Activated naive CD8-positive, alpha-beta T cell treated with anti-CD3 and anti-CD28 coated beads, Interleukin-2, amount 50 U/mL, for 24 hours (primary cell): ENCODE data around the gene CCDC138.

Experiments used
- ATAC-seq: fragments of 150-1000 bp; cut with Tn5 transposase; one replicate; pipeline ENCODE4 v1.10.0; 2021
- DNase-seq: peaks from one replicate; pipeline ENCODE4 v3.0.0; 2021
- H3K27ac Mint-ChIP-seq: one replicate; pipeline ENCODE4 v1.8.0; 2021; ENCODE audit warnings: mild to moderate bottlenecking, mixed read lengths
- H3K27me3 Mint-ChIP-seq: one replicate; pipeline ENCODE4 v1.8.0; 2021; ENCODE audit warnings: mixed read lengths
- H3K36me3 Mint-ChIP-seq: one replicate; pipeline ENCODE4 v1.8.0; 2021; ENCODE audit warnings: low read depth, mixed read lengths
- H3K4me1 Mint-ChIP-seq: one replicate; pipeline ENCODE4 v1.8.0; 2021; ENCODE audit warnings: mixed read lengths
- H3K4me3 Mint-ChIP-seq: one replicate; pipeline ENCODE4 v1.8.0; 2021; ENCODE audit warnings: mild to moderate bottlenecking, moderate library complexity, mixed read lengths
- H3K9me3 Mint-ChIP-seq: one replicate; pipeline ENCODE4 v1.8.0; 2021; ENCODE audit warnings: mixed read lengths

The CCDC138 gene

DNA sequence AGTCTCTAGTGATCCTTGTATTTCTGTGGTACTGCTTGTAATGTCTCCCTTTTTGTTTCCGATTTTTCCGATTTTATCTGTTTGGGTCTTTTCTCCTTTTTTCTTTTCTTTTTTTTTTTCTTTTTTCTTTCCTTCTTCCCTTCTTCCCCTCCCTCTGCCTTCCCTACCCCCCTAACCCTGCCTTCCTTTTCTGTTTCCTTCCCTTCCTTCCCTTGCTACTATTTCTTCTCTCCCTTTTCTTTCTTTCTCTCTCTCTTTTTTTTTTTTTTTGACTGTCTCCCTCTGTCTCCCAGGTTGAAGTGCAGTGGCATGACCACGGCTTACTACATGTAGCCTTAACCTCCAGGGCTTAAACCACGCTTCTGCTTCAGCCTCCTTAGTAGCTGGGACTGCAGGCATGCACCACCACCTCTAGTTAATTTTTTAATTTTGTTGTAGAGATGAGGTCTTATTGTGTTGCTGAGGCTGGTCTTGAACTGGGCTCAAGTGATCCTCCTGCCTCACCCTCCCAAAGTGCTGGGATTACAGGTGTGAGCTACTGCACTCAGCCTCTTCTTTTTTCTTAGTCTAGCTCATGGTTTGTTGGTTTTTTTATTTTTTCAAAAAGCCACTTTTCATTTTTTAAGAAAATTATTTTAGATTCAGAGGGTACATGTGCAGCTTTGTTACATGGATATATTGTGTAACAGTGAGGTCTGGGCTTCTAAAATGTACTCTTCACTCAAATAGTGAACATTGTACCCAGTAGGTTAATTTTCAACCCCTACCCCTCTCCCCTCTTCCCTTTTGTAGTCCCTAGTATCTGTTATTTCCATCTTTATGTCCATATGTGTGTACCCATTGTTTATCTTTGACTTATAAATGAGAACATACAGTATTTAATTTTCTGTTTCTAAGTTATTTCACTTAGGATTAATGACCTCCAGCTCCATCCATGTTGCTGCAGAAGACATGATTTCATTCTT lies 24.7 kb downstream of the CCDC138 start:
- H3K9me3 Mint-ChIP-seq: peaks cover 23% of the 10 kb centered on the region
- peaks cover 63% of the 10 kb centered on the region for H3K36me3 Mint-ChIP-seq
- H3K4me3 Mint-ChIP-seq: no peak overlapping the region
- DNase-seq (no peak), ATAC-seq (no peak)
- H3K27me3 Mint-ChIP-seq: no peaks in the 10 kb centered on the region
- no peak overlapping the region for H3K27ac Mint-ChIP-seq
- H3K4me1 Mint-ChIP-seq: no peaks in the 10 kb centered on the region

DNA sequence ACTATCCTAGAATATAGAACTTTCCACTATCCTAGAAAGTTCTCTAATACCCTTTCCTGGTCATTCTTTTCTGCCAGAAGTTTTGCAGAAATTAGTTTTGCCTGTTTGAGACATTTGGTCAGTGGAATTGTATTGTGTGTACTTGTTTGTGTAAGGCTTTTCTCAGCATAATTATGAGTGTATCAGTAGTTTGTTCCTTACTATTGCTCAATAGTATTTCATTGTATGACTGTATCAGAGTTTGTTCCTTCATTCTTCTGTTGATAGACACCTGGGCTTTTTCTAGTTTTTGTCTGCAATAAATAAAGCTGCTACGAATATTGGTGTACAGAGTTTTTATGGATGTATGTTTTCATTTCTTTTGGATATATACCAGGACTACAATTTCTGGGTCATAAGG lies 27.2 kb downstream of the CCDC138 start:
- no peak overlapping the region for H3K4me3 Mint-ChIP-seq
- H3K36me3 Mint-ChIP-seq: peaks cover 64% of the 10 kb centered on the region
- ATAC-seq: no peak
- H3K9me3 Mint-ChIP-seq: peaks cover 19% of the 10 kb centered on the region
- no peak for DNase-seq
- no peaks in the 10 kb centered on the region for H3K27me3 Mint-ChIP-seq
- H3K4me1 Mint-ChIP-seq: no peaks in the 10 kb centered on the region
- no peak overlapping the region for H3K27ac Mint-ChIP-seq

DNA sequence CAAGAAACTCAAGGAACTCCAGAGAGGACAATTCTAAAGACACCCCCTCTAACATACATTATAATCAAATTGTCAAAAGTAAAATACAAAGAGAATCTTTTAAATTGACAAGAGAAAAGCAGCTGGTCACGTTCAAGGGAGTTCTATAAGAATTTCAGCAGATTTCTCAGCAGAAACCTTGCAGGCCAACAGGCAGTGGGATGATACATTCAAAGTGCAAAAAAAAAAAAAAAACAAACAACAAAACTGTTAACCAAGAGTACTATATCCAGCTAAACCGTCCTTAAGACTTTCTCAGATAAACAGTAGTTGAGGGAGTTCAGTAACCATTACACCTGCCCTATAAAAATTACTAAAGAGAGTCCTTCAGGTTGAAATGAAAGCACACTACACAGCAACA lies 33.9 kb downstream of the CCDC138 start:
- DNase-seq (no peak), ATAC-seq (no peak)
- Mint-ChIP-seq H3K4me1 (no peaks in the 10 kb centered on the region), H3K27ac (no peak overlapping the region), H3K27me3 (no peaks in the 10 kb centered on the region), H3K36me3 (peaks cover 55% of the 10 kb centered on the region), H3K4me3 (no peak overlapping the region), H3K9me3 (peaks cover 13% of the 10 kb centered on the region)

DNA sequence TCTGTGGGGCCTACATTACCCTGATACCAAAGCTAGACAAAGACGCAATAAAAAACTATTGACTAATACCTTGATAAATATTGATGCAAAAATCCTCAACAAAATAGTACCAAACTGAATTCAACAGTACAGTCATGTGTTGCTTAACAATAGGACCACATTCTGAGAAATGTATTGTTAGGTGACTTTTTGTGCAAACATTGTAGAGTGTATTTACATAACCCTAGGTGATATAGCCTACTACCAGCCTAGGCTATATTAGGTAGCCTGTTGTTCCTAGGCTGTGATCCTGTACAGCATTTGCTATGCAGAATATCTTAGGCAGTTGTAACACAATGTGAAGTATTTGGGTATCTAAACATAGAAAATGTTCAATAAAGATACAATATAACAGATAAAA lies 36.7 kb downstream of the CCDC138 start:
- DNase-seq (no peak), ATAC-seq (no peak)
- Mint-ChIP-seq H3K9me3 (peaks cover 13% of the 10 kb centered on the region), H3K27ac (no peak overlapping the region), H3K4me3 (no peak overlapping the region), H3K4me1 (no peaks in the 10 kb centered on the region), H3K27me3 (no peaks in the 10 kb centered on the region), H3K36me3 (peaks cover 40% of the 10 kb centered on the region)

DNA sequence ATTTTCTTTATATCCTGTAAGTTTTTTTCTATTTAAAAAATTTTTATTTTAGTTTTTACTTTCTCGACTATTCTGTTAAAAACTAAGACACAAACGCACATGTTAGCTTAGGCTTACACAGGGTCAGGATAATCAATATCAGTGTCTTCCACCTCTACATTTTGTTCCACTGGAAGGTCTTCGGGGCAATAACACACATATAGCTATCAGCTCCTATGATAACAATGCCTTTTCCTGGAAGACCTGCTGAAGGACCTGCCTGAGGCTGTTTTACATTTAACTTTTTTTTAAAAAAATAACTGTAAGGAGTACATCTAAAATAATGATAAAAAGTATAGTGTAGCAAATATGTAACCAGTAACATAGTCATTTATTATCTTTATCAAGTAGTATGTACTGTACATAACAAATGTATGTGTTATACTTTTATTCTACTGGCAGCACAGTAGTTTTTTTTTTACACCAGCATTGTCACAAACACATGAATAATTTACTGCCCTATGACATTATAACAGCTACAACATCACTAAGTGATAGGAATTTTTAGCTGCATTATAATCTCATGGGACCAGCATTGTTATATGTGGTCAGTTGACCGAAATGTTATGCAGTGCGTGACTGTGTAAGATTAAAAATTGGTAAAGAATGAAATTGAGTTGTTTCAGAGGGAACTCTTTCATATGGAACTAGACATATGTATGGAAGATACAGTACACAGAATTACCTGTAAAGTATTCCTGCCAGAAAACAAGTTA lies 37.9 kb downstream of the CCDC138 start:
- H3K36me3 Mint-ChIP-seq: peaks cover 33% of the 10 kb centered on the region
- H3K9me3 Mint-ChIP-seq: peaks cover 8% of the 10 kb centered on the region
- ATAC-seq: no peak
- no peaks in the 10 kb centered on the region for H3K4me1 Mint-ChIP-seq
- H3K27ac Mint-ChIP-seq: no peak overlapping the region
- DNase-seq: no peak
- no peaks in the 10 kb centered on the region for H3K27me3 Mint-ChIP-seq
- no peak overlapping the region for H3K4me3 Mint-ChIP-seq

DNA sequence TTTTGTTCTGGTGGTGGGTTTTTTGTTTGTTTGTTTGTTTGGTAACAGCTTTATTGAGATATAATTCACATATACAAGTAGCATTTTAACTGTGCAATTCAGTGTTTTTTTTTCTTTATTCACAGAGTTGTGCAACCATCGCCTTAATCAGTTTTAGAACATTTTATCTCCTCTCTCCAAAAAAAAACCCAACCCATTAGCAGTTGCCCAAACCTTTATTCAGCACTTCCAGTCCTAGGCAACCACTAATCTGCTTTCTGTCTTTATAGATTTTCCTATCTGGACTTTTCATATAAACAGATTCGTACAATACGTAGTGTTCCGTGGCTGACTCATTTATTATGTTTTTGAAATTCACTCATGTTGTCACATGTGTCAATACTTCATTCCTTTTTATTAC lies 38.7 kb downstream of the CCDC138 start:
- no peaks in the 10 kb centered on the region for H3K4me1 Mint-ChIP-seq
- DNase-seq (no peak), ATAC-seq (no peak)
- H3K9me3 Mint-ChIP-seq: peaks cover under 1% of the 10 kb centered on the region
- H3K36me3 Mint-ChIP-seq: peaks cover 27% of the 10 kb centered on the region
- H3K27ac Mint-ChIP-seq: no peak overlapping the region
- H3K27me3 Mint-ChIP-seq: no peaks in the 10 kb centered on the region
- no peak overlapping the region for H3K4me3 Mint-ChIP-seq

DNA sequence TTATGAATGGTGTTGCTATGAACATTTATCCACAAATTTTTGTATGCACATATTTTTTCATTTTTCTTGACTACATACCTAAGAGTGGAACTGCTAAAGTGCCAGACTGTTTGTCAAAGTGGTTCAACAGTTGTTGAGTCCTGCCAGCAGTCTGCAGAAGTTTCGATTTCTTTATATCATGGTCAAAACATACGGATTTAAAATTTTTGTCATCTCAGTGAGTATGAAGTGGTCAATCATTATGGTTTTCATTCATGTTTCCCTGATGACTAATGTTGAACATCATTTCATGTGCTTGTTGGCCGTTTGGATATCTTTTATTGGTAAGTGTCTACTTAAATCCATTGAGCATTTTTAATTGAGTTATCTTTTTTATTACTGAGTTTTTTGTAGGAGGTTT lies 39.2 kb downstream of the CCDC138 start:
- no peaks in the 10 kb centered on the region for H3K27me3 Mint-ChIP-seq
- no peak overlapping the region for H3K4me3 Mint-ChIP-seq
- DNase-seq (no peak), ATAC-seq (no peak)
- H3K36me3 Mint-ChIP-seq: peaks cover 24% of the 10 kb centered on the region
- H3K9me3 Mint-ChIP-seq: no peaks in the 10 kb centered on the region
- H3K27ac Mint-ChIP-seq: no peak overlapping the region
- H3K4me1 Mint-ChIP-seq: no peaks in the 10 kb centered on the region

DNA sequence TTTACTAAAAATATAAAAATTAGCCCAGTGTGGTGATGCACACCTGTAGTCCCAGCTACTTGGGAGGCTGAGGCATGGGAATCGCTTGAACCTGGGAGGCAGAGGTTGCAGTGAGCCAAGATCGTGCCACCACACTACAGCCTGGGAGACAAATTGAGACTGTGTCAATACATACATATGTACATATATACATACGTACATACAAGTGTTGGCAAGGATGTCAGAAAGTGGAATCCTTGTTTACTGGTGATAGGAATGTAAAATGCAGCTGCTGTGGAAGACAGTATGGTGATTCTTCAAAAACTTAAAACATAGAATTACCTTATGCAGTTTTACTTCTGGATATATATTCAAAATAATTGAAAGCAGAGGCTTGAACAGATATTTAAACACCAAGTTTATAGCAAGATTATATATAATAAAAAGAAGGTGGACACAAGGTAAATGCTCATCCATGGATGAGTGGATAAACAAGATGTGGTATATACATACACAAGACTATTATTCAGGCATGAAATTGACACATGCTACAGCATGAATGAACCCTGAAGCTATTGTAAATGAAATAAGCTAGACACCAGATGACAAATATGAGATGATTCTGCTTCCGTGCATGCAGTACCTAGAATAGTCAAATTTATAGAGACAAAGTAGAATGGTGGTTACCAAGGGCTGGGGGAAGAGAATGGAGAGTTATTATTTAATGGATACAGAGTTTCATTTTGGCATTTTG lies 43.2 kb downstream of the CCDC138 start:
- no peaks in the 10 kb centered on the region for H3K27me3 Mint-ChIP-seq
- no peaks in the 10 kb centered on the region for H3K9me3 Mint-ChIP-seq
- ATAC-seq: no peak
- no peak overlapping the region for H3K27ac Mint-ChIP-seq
- H3K4me3 Mint-ChIP-seq: no peak overlapping the region
- peaks cover 3% of the 10 kb centered on the region for H3K4me1 Mint-ChIP-seq
- peaks cover 13% of the 10 kb centered on the region for H3K36me3 Mint-ChIP-seq
- DNase-seq: no peak

DNA sequence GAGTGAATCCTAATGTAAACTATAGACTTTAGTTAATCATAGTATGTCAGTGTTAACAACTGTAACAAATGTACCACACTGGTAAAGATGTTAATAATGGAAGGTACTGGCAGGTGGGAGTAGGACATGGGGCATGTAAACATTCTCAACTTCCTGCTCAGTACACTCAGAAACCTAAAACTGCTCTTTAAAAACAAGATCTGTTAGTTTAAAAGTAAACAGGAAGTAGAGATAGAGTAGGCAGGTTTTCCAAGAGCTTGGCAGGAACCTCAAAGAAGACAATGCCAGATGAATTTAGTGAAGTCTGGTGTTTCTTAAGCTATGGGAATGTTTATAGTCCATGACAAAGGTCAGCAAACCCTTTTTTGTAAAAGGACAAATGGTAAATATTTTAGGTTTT lies 46.6 kb downstream of the CCDC138 start:
- Mint-ChIP-seq H3K9me3 (peaks cover 24% of the 10 kb centered on the region), H3K4me3 (no peak overlapping the region), H3K27me3 (no peaks in the 10 kb centered on the region), H3K36me3 (peaks cover 25% of the 10 kb centered on the region), H3K4me1 (peaks cover 3% of the 10 kb centered on the region), H3K27ac (no peak overlapping the region)
- DNase-seq (no peak), ATAC-seq (no peak)

DNA sequence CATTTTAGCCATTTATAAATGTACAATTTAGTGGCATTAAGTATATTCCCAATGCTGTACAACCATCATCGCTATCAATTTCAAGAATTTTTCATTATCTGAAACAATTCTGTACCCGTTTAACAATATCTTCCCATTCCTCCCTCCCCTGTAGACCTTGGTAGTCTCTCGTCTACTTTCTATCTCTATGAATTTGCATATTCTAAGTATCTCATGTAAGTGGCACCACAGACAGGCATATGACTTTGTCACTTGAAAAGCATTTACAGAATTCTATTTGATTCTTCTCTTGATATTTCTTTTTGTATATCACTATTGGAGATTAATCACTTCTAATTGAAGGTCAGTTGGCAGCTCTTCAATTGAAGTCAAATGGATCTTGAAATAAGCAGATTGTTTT lies 48.0 kb downstream of the CCDC138 start:
- H3K4me1 Mint-ChIP-seq: peaks cover 3% of the 10 kb centered on the region
- H3K9me3 Mint-ChIP-seq: peaks cover 27% of the 10 kb centered on the region
- DNase-seq (no peak), ATAC-seq (no peak)
- no peaks in the 10 kb centered on the region for H3K27me3 Mint-ChIP-seq
- H3K4me3 Mint-ChIP-seq: no peak overlapping the region
- H3K36me3 Mint-ChIP-seq: peaks cover 30% of the 10 kb centered on the region
- no peak overlapping the region for H3K27ac Mint-ChIP-seq

DNA sequence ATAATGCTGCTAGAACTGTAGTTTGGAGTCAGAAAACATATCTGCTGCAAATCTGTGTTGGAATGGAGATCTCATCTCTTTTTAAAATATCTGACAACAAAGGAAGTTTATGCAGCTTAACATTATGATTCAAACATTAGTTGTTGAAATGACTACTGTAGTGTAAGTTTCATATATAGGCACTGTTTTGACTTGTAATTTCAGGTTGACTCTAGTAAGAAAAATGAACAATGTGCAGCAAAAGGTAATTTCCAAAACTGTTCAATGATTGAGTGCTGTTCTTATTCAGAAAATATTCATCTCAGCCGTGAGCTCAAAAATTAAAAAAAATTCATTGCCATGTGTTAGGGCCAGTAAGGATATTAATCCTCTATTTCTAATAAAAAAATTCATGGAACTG lies 48.5 kb downstream of the CCDC138 start:
- ATAC-seq (no peak), DNase-seq (no peak)
- peaks cover 33% of the 10 kb centered on the region for H3K36me3 Mint-ChIP-seq
- peaks cover 3% of the 10 kb centered on the region for H3K4me1 Mint-ChIP-seq
- H3K27me3 Mint-ChIP-seq: no peaks in the 10 kb centered on the region
- no peak overlapping the region for H3K27ac Mint-ChIP-seq
- H3K4me3 Mint-ChIP-seq: no peak overlapping the region
- H3K9me3 Mint-ChIP-seq: peaks cover 31% of the 10 kb centered on the region

DNA sequence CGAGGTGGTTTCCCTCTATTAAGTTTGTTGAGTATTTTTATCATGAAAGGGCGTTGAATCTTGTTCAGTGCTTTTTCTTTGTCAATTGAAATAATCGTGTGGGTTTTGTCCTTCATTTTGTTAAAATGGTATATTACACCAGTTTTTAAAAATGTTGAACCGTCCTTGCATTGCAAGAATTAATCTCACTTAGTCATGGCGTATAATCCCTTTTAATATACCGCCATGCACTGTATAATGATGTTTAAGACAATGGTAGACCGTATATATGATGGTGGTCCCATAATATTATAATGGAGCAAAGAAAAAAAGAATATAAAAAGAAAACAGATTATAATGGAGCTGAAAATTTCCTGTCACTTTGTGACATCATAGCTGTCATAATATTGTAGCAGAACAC lies 50.6 kb downstream of the CCDC138 start:
- Mint-ChIP-seq H3K36me3 (peaks cover 47% of the 10 kb centered on the region), H3K4me1 (peaks cover 3% of the 10 kb centered on the region)

DNA sequence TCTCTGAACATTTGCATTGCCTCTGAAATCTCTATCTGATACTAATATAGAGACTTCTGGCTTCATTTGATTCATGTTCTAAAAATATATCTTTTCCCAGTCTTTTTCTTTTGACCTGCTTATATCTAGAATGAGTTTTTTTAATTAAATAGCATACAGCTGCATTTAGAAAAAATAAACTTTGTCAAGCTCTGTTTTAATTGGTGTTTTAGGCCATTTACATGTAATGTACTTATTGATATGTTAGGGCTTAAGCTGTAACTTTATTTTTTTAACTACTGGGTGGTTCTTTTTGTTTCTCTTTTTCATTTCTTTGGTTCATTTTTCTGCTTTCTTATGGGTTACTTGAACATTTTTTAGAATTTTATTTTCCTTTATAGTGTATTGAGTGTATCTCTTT lies 54.9 kb downstream of the CCDC138 start:
- no peak for DNase-seq
- H3K36me3 Mint-ChIP-seq: peaks cover 43% of the 10 kb centered on the region
- ATAC-seq: no peak
- peaks cover 34% of the 10 kb centered on the region for H3K9me3 Mint-ChIP-seq
- H3K4me1 Mint-ChIP-seq: no peaks in the 10 kb centered on the region
- H3K27me3 Mint-ChIP-seq: no peaks in the 10 kb centered on the region
- no peak overlapping the region for H3K27ac Mint-ChIP-seq
- no peak overlapping the region for H3K4me3 Mint-ChIP-seq

More for the DNA sequence above, 50.6 kb downstream of the CCDC138 start:
- Mint-ChIP-seq H3K9me3 (peaks cover 44% of the 10 kb centered on the region), H3K4me3 (no peak overlapping the region), H3K27me3 (no peaks in the 10 kb centered on the region), H3K27ac (no peak overlapping the region)
- ATAC-seq: no peak
- no peak for DNase-seq

DNA sequence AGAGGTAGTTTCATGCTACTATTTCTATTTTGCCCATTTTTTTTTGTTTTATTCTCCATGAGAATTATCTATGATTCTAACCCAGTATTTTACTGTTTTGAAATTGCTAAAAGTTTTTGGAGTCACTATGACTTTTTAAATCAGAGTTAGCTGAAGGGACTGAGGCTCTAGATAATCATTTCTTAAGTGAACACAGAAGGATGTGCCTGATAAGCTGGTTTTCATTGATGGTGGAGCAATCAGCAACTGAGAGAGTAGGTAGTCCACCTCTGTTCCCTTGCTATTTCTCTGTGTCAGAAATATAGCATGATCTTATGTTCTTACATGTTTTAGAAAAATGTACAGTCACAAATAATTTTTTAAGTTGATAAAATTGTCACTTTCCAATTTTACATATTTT lies 59.4 kb downstream of the CCDC138 start:
- DNase-seq: no peak
- peaks cover 8% of the 10 kb centered on the region for H3K9me3 Mint-ChIP-seq

More for the DNA sequence above, 59.4 kb downstream of the CCDC138 start:
- H3K36me3 Mint-ChIP-seq: peaks cover 28% of the 10 kb centered on the region
- H3K4me1 Mint-ChIP-seq: no peaks in the 10 kb centered on the region
- no peak overlapping the region for H3K4me3 Mint-ChIP-seq
- no peaks in the 10 kb centered on the region for H3K27me3 Mint-ChIP-seq
- no peak overlapping the region for H3K27ac Mint-ChIP-seq
- no peak for ATAC-seq
